Progenitor cell of endocrine pancreas (in vitro differentiated cells): Measurements from ENCODE around the gene C1QL4. TPM values are rescaled to one million over a fixed set of nuclear protein-coding genes. Genes with fewer than 3 reads are reported as not detected.
"Not testable (repeated sequence)": the region's sequence is repeated elsewhere in the genome, so short reads cannot be mapped to it uniquely, and the experiment has no call there.

Source experiments
- DNase-seq: peaks from one replicate; pipeline ENCODE4 v3.0.0; 2021; ENCODE audit warnings: low spot score; ENCODE audit not compliant: unreplicated experiment
- H3K27ac Mint-ChIP-seq: 2 replicates; pipeline ENCODE4 v1.8.0; 2021; ENCODE audit warnings: mild to moderate bottlenecking, moderate library complexity, mixed read lengths
- H3K27me3 Mint-ChIP-seq: 2 replicates; pipeline ENCODE4 v1.8.0; 2021; ENCODE audit warnings: mixed read lengths
- H3K36me3 Mint-ChIP-seq: 2 replicates; pipeline ENCODE4 v1.8.0; 2022; ENCODE audit warnings: mixed read lengths; ENCODE audit not compliant: insufficient read depth
- H3K4me1 Mint-ChIP-seq: 2 replicates; pipeline ENCODE4 v1.8.0; 2021; ENCODE audit warnings: low read depth, mixed read lengths
- H3K4me3 Mint-ChIP-seq: 2 replicates; pipeline ENCODE4 v1.8.0; 2021; ENCODE audit warnings: low read depth, mild to moderate bottlenecking, moderate library complexity, mixed read lengths
- H3K9me3 Mint-ChIP-seq: 2 replicates; pipeline ENCODE4 v1.8.0; 2021; ENCODE audit warnings: low read depth, mixed read lengths
- total RNA-seq: library from RNA; stranded (reverse); gene quantifications from 2 replicates; pipeline ENCODE4 v1.2.1, GENCODE V29; 2021
- TF ChIP-seq, protein P1 (sequence below): fragments of 200-600 bp; sonication (generic); IDR thresholded peaks from one replicate; pipeline ENCODE4 v1.5.0; 2021; ENCODE audit warnings: antibody characterized with exemption, mild to moderate bottlenecking; ENCODE audit not compliant: unreplicated experiment

C1QL4 gene
- total RNA-seq, 1 donor from 2014 or later: 0.79 TPM

DNA sequence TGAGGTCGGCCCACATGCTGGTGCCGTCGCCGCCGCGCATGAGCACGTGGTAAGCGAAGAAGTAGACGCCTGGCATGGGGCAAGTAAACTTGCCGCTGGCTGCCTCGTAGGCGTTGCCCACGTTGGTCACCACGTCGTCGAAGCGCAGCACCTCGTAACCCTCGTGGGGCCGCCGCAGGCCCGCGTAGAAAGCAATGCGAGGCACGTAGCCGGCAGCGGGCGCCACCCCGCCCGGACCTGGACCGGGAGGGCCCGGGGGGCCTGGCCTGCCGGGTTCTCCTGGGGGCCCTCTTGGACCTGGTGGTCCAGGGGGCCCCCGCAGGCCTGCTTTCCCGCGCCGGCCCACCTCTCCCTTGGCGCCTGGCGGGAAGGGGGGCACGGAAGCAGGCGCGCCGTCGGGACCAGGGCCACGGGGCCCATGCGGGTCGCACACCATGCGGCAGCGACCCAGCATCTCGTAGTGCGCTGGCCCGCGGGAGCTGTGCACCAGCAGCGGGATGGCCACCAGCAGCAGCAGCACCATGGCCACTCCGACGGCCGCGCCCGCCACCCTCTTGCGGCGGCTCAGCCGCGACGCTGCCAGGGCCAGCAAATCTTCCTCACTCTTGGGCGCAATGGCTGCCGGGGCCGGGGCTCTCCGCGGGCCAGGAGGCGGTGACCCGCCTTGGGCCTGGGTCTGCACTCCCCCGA, 888 bp downstream of the C1QL4 start:
- peaks cover 12% of the 10 kb centered on the region for H3K4me1 Mint-ChIP-seq
- peaks cover 3% of the 10 kb centered on the region for H3K36me3 Mint-ChIP-seq
- H3K27ac Mint-ChIP-seq: no peak overlapping the region
- DNase-seq: no peak
- TF ChIP-seq, protein P1, sequence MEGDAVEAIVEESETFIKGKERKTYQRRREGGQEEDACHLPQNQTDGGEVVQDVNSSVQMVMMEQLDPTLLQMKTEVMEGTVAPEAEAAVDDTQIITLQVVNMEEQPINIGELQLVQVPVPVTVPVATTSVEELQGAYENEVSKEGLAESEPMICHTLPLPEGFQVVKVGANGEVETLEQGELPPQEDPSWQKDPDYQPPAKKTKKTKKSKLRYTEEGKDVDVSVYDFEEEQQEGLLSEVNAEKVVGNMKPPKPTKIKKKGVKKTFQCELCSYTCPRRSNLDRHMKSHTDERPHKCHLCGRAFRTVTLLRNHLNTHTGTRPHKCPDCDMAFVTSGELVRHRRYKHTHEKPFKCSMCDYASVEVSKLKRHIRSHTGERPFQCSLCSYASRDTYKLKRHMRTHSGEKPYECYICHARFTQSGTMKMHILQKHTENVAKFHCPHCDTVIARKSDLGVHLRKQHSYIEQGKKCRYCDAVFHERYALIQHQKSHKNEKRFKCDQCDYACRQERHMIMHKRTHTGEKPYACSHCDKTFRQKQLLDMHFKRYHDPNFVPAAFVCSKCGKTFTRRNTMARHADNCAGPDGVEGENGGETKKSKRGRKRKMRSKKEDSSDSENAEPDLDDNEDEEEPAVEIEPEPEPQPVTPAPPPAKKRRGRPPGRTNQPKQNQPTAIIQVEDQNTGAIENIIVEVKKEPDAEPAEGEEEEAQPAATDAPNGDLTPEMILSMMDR: no peak
- no peak overlapping the region for H3K4me3 Mint-ChIP-seq
- peaks cover 66% of the 10 kb centered on the region for H3K27me3 Mint-ChIP-seq
- H3K9me3 Mint-ChIP-seq: no peaks in the 10 kb centered on the region

- no peak for DNase-seq
- Mint-ChIP-seq H3K4me1 (peaks cover 10% of the 10 kb centered on the region), H3K36me3 (peaks cover 3% of the 10 kb centered on the region), H3K9me3 (no peaks in the 10 kb centered on the region), H3K27me3 (peaks cover 59% of the 10 kb centered on the region), H3K27ac (no peak overlapping the region), H3K4me3 (no peak overlapping the region)
- TF ChIP-seq, protein P1: no peak
Observed at GRCh38 chr12:49335118-49335954, 1.7 kb downstream of the C1QL4 start.

DNA sequence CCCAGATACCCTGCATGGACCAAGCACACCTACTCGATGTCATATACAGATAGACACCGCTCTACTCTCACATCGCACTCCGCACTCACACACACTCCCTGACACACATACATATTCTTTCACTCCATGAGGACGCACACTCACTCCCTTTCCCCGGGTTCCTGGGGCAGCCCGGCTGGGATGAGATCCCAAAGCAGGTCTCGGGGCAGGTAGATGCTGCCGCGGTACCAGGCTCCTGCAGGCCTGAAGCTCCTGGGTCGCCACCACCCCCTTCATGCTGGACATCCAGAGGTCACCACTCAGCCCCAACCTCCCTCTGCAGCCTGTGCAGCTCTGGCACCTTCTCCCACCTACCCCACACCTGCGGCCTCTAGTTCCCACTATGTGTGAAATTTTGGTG, 2.3 kb downstream of the C1QL4 start:
- DNase-seq: no peak
- H3K36me3 Mint-ChIP-seq: peaks cover 3% of the 10 kb centered on the region
- H3K4me1 Mint-ChIP-seq: peaks cover 10% of the 10 kb centered on the region
- H3K27me3 Mint-ChIP-seq: peaks cover 52% of the 10 kb centered on the region
- no peak overlapping the region for H3K4me3 Mint-ChIP-seq
- no peaks in the 10 kb centered on the region for H3K9me3 Mint-ChIP-seq
- TF ChIP-seq, protein P1: no peak
- H3K27ac Mint-ChIP-seq: no peak overlapping the region

DNA sequence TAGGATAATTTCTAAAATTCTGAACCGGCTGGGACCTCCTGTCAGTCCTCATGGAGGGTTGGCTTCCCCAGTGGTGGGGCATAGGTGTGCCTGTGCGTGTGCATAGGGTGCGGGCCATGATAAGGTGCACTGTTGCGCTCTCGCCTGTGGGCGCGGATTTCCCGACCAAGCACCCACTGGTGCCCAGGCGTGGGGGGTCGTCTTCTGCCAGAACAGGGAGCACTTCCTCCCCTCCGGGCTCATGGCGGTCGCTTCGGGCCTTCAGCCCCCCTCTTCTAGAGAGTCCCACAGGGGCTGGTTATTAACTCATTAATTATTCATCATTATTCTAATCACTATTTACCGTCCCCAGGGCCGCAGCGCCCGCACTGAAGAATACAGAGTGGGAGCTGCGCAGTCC, 2.8 kb downstream of the C1QL4 start:
- DNase-seq: no peak
- no peaks in the 10 kb centered on the region for H3K9me3 Mint-ChIP-seq
- no peak overlapping the region for H3K4me3 Mint-ChIP-seq
- H3K36me3 Mint-ChIP-seq: peaks cover 3% of the 10 kb centered on the region
- H3K27ac Mint-ChIP-seq: no peak overlapping the region
- peaks cover 48% of the 10 kb centered on the region for H3K27me3 Mint-ChIP-seq
- TF ChIP-seq, protein P1: no peak
- peaks cover 10% of the 10 kb centered on the region for H3K4me1 Mint-ChIP-seq

DNA sequence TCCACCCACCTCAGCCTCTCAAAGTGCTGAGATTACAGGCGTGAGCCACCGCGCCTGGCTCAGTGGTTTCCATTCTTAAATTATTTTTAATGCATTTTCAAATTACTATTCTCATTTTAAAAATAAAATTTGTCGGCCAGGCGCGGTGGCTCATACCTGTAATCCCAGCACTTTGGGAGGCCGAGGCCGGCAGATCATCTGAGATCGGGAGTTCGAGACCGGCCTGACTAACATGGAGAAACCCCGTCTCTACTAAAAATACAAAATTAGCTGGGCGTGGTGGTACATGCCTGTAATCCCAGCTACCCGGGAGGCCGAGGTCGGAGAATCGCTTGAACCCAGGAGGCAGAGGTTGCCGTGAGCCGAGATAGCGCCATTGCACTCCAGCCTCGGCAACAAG, 3.2 kb downstream of the C1QL4 start:
- not testable (repeated sequence) for H3K4me3 Mint-ChIP-seq, H3K27ac Mint-ChIP-seq, H3K9me3 Mint-ChIP-seq, H3K36me3 Mint-ChIP-seq, DNase-seq
- Mint-ChIP-seq H3K4me1 (peaks cover 10% of the 10 kb centered on the region), H3K27me3 (peaks cover 43% of the 10 kb centered on the region)
